HG03175 (cell line): Measurements from ENCODE around the gene PCGF6.

Source experiments
- ATAC-seq: cut with Tn5 transposase; IDR thresholded peaks from one replicate; pipeline ENCODE4 v1.9.1; 2021; ENCODE audit warnings: mild to moderate bottlenecking, moderate library complexity; ENCODE audit not compliant: unreplicated experiment

The PCGF6 gene

GRCh38 chr10:103327906-103328305 is 23.0 kb downstream of the PCGF6 start:
- ATAC-seq: no peak

- ATAC-seq: no peak
These were observed 34.9 kb downstream of the PCGF6 start for GRCh38 chr10:103316087-103316486.

- no peak for ATAC-seq
These were observed 40.7 kb downstream of the PCGF6 start for GRCh38 chr10:103310197-103310596.

GRCh38 chr10:103307594-103307993 is 43.3 kb downstream of the PCGF6 start:
- no peak for ATAC-seq

GRCh38 chr10:103295374-103296015 is 55.4 kb downstream of the PCGF6 start:
- no peak for ATAC-seq

GRCh38 chr10:103291588-103291987 is 59.4 kb downstream of the PCGF6 start:
- ATAC-seq: no peak

- ATAC-seq: no peak
These were observed 62.9 kb downstream of the PCGF6 start for GRCh38 chr10:103287992-103288391.

- ATAC-seq: no peak
These were observed 66.8 kb downstream of the PCGF6 start for GRCh38 chr10:103284170-103284569.

- no peak for ATAC-seq
These were observed 68.0 kb downstream of the PCGF6 start for GRCh38 chr10:103282961-103283360.

- ATAC-seq: no peak
These were observed 69.2 kb downstream of the PCGF6 start for GRCh38 chr10:103281753-103282152.

GRCh38 chr10:103280506-103280905 is 70.4 kb downstream of the PCGF6 start:
- no peak for ATAC-seq

- ATAC-seq: no peak
These were observed 70.9 kb downstream of the PCGF6 start for GRCh38 chr10:103280031-103280430.

- no peak for ATAC-seq
These were observed 72.1 kb downstream of the PCGF6 start for GRCh38 chr10:103278862-103279298.

- ATAC-seq: no peak
These were observed 72.5 kb downstream of the PCGF6 start for GRCh38 chr10:103278537-103278823.

GRCh38 chr10:103277713-103278536 is 73.0 kb downstream of the PCGF6 start:
- no peak for ATAC-seq

GRCh38 chr10:103276896-103277712 is 73.8 kb downstream of the PCGF6 start, which contains the start of gene INA:
Gene INA, plus strand, starts transcription at chr10:103277138. Its CDS starts 74 bp downstream, at chr10:103277212.
- no peak for ATAC-seq

GRCh38 chr10:103276251-103276895 is 74.6 kb downstream of the PCGF6 start:
- no peak for ATAC-seq

GRCh38 chr10:103273041-103273441 is 77.9 kb downstream of the PCGF6 start:
- ATAC-seq: no peak

- no peak for ATAC-seq
These were observed 85.1 kb downstream of the PCGF6 start for GRCh38 chr10:103265717-103266329.

- ATAC-seq: no peak
These were observed 88.7 kb downstream of the PCGF6 start for GRCh38 chr10:103262229-103262628.

- no peak for ATAC-seq
These were observed 91.0 kb downstream of the PCGF6 start for GRCh38 chr10:103259989-103260388.
